T-helper 2 cell treated with Interferon-gamma antibody and Interleukin-4, amounts not matched to agents 5 μg/mL and 100 μg/mL, for 36 hours (primary cell): Measurements from ENCODE around the gene SPAG4.

Experiments
- DNase-seq: peaks from one replicate; pipeline ENCODE4 v3.0.0; 2021; ENCODE audit warnings: low spot score
- H3K27ac Mint-ChIP-seq: one replicate; pipeline ENCODE4 v1.8.0; 2021; ENCODE audit warnings: mild to moderate bottlenecking, mixed read lengths
- H3K27me3 Mint-ChIP-seq: one replicate; pipeline ENCODE4 v1.8.0; 2021; ENCODE audit warnings: low read depth, mixed read lengths
- H3K36me3 Mint-ChIP-seq: one replicate; pipeline ENCODE4 v1.8.0; 2021; ENCODE audit warnings: low read depth, mixed read lengths
- H3K4me1 Mint-ChIP-seq: one replicate; pipeline ENCODE4 v1.8.0; 2021; ENCODE audit warnings: low read depth, mixed read lengths
- H3K4me3 Mint-ChIP-seq: one replicate; pipeline ENCODE4 v1.8.0; 2022; ENCODE audit warnings: mild to moderate bottlenecking, moderate library complexity, mixed read lengths
- H3K9me3 Mint-ChIP-seq: one replicate; pipeline ENCODE4 v1.8.0; 2021; ENCODE audit warnings: mixed read lengths

The SPAG4 gene

DNA sequence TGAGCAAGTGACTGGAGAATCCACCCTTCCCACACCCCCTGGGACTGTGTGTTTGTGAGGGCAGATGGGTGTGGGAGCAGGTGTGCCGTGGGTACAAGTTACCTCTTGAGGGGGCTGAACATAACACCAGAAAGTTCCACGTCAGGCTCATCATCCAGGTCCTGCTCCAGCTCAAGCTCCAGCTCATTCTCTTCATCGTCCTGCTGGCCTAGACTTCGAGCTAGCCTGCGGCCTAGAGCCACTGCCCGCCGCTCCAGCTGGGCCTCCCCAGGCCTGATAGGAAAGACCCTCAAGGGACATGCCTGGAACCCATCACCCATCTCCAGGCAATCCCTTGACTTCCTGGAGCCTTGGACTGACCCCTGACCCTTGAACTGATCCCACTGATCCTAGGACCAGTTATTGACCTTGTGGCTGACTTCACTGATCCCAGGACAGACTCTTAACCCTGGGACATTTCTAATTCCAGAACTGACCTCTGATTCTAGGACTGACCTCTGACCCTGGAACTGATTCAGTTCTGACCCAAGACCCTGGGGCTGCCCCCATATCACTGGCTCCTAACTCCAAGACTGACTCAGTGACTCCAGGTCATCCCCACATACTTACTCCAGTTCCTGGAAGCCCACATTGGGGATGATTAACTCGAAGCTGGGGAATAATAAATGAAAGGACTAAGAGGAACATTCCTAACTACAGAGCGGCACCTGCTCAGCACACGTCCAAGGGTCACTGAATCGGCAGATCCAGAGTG is 11.8 kb upstream of the SPAG4 start:
- Mint-ChIP-seq H3K27me3 (peaks cover 29% of the 10 kb centered on the region), H3K36me3 (no peaks in the 10 kb centered on the region), H3K27ac (no peak overlapping the region), H3K9me3 (no peaks in the 10 kb centered on the region), H3K4me1 (peaks cover 6% of the 10 kb centered on the region), H3K4me3 (no peak overlapping the region)
- no peak for DNase-seq

DNA sequence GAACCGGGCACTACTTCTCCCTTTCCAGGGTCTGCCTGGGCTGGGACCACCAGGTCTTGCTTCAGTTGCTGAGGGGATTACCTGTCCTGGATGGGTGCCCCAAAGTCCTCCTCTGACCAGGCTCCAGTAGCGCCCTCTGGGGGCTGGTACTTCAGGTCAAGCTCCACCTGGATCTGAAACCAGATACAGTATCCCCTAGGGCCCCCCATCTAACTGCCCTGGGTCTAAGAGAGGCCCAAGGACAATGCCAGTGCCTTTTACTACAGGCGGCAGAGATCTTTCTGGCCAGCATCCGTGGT is 11.2 kb upstream of the SPAG4 start:
- Mint-ChIP-seq H3K27ac (no peak overlapping the region), H3K27me3 (peaks cover 25% of the 10 kb centered on the region), H3K4me3 (no peak overlapping the region), H3K9me3 (no peaks in the 10 kb centered on the region), H3K36me3 (no peaks in the 10 kb centered on the region), H3K4me1 (peaks cover 6% of the 10 kb centered on the region)
- no peak for DNase-seq

DNA sequence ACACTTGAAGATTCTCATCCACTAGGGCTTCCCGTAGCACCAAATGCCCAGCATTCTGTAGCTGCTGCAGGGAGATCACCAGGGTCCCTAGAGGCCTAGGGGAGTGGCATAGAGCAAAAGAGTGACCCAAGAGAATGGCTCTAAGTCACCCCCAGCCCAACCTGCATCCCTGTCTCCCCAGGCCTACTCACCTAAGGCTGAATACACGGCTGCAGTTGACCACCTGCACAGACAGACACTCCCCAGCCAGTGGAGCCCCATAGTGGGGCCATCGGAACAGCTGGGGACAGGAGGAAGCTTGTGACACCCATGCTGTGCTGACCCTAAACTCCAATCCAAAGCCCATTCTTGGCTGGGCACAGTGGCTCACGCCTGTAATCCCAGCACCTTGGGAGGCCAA is 9.5 kb upstream of the SPAG4 start:
- no peak overlapping the region for H3K4me3 Mint-ChIP-seq
- H3K4me1 Mint-ChIP-seq: peaks cover 3% of the 10 kb centered on the region
- DNase-seq: no peak
- H3K27me3 Mint-ChIP-seq: peaks cover 13% of the 10 kb centered on the region
- no peaks in the 10 kb centered on the region for H3K9me3 Mint-ChIP-seq
- no peaks in the 10 kb centered on the region for H3K36me3 Mint-ChIP-seq
- H3K27ac Mint-ChIP-seq: no peak overlapping the region

DNA sequence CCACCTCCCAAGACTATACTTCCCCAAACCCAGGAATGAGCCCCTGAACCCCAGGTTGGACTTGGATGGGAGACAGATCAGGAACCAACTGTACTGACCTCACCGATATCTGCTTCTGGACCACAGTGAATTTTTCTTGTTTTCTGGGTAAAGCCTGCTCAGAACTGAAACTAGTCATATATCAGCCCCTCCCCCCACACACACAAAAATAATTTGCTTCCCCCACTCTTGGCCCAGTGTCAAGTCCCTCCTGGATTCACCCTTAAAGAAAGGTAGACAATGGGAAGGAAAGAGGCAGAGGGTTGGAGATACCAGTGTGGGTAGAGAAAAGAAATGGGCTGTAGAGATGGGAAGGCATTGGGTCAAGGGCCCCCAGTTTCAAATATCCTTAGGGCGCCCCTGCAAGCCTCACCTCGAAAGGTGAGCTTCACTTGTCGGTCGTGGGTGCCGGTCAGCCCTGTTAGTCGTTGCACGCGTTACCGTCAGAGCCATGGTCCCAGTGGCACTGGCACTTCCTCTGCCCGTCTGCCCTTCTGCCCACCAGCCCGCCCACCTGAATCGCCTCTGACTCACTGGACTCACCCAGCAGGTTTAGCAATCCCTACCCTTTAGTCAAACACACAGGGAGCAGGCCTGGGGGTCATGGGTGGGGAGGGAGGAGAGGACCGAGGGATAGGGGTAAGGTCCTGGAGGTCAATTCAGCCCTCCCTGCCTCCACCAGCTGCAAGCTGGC is 8.5 kb upstream of the SPAG4 start:
- H3K9me3 Mint-ChIP-seq: no peaks in the 10 kb centered on the region
- no peak overlapping the region for H3K4me3 Mint-ChIP-seq
- no peaks in the 10 kb centered on the region for H3K36me3 Mint-ChIP-seq
- H3K4me1 Mint-ChIP-seq: peaks cover 3% of the 10 kb centered on the region
- H3K27me3 Mint-ChIP-seq: peaks cover 9% of the 10 kb centered on the region
- no peak overlapping the region for H3K27ac Mint-ChIP-seq
- no peak for DNase-seq

GRCh38 chr20:35610833-35611427 is 4.7 kb upstream of the SPAG4 start:
- Mint-ChIP-seq H3K27ac (no peak overlapping the region), H3K4me1 (peaks cover 10% of the 10 kb centered on the region), H3K27me3 (no peaks in the 10 kb centered on the region)

DNA sequence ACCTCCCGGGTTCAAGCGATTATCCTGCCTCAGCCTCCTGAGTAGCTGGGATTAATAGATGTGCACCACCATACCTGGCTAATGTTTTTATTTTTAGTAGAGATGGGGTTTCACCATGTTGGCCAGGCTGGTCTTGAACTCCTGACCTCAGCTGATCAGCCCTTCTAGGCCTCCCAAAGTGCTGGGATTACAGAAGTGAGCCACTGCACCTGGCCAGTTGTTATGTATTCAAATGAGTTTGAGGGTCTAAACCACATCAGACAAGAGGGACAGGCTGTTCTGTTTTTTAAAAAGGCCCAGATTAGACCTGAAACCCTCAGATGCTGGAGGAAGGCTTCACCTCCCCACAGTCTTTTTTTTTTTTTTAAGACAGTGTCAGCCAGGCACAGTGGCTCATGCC is 4.1 kb upstream of the SPAG4 start:
- no peak for DNase-seq
- no peaks in the 10 kb centered on the region for H3K36me3 Mint-ChIP-seq
- H3K9me3 Mint-ChIP-seq: no peaks in the 10 kb centered on the region
- no peak overlapping the region for H3K4me3 Mint-ChIP-seq
- no peak overlapping the region for H3K27ac Mint-ChIP-seq
- H3K27me3 Mint-ChIP-seq: no peaks in the 10 kb centered on the region
- H3K4me1 Mint-ChIP-seq: peaks cover 10% of the 10 kb centered on the region

More at GRCh38 chr20:35610833-35611427, 4.7 kb upstream of the SPAG4 start:
- H3K36me3 Mint-ChIP-seq: no peaks in the 10 kb centered on the region
- no peak for DNase-seq
- H3K9me3 Mint-ChIP-seq: no peaks in the 10 kb centered on the region
- H3K4me3 Mint-ChIP-seq: no peak overlapping the region

DNA sequence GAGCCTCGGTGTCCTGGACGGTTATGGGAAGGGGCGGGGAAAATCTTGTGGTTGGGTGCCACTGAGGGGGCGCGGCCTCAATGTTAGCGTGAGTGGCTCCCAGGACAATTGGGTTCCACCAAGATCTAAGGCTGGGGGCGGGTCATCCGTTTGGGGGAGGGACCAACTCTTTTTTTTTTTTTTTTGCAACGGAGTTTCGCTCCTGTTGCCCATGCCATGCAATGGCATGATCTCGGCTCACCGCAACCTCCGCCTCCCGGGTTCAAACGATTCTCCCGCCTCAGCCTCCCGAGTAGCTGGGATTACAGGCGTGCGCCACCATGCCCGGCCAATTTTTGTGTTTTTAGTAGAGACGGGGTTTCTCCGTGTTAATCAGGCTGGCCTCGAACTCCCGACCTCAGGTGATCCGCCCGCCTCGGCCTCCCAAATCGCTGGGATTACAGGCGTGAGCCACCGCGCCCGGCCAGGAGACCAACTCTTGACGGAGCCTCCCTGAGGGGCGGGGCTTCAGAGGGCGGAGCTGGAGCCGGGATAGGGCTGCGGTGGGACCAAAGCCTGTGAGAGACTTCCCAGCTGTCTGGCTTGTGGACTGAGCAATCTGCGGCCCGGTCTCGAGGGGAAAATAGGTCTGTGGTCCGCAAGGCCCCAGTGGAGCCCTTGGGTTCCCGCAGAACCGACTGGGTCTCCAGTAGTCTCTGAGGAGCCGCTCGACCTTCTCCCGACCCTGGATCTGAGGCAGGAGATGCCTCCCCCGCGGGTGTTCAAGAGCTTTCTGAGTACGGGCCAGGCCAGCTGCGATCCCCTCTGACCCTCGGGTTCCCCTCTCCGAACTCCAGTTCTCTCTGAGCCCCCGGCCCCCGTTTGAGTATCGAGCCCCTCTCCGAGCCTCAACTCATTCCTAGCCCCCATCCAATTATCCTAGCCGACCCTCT is 1.1 kb downstream of the SPAG4 start:
- H3K27ac Mint-ChIP-seq: peak overlapping the region; percentile 91
- no peaks in the 10 kb centered on the region for H3K27me3 Mint-ChIP-seq
- no peaks in the 10 kb centered on the region for H3K9me3 Mint-ChIP-seq
- peak; percentile 61 for DNase-seq
- H3K4me3 Mint-ChIP-seq: peak overlapping the region; percentile 86
- H3K36me3 Mint-ChIP-seq: peaks cover 2% of the 10 kb centered on the region
- H3K4me1 Mint-ChIP-seq: peaks cover 27% of the 10 kb centered on the region

- H3K27me3 Mint-ChIP-seq: no peaks in the 10 kb centered on the region
- H3K4me1 Mint-ChIP-seq: peaks cover 27% of the 10 kb centered on the region
- peak overlapping the region; percentile 86 for H3K4me3 Mint-ChIP-seq
- DNase-seq: peak; percentile 45
- H3K27ac Mint-ChIP-seq: peak overlapping the region; percentile 91
- H3K9me3 Mint-ChIP-seq: no peaks in the 10 kb centered on the region
- H3K36me3 Mint-ChIP-seq: peaks cover 2% of the 10 kb centered on the region
Measured at GRCh38 chr20:35617397-35618262, 2.0 kb downstream of the SPAG4 start.

GRCh38 chr20:35618263-35619131 is 2.9 kb downstream of the SPAG4 start:
- peaks cover 27% of the 10 kb centered on the region for H3K4me1 Mint-ChIP-seq
- peak overlapping the region; percentile 91 for H3K27ac Mint-ChIP-seq
- peak overlapping the region; percentile 86 for H3K4me3 Mint-ChIP-seq
- DNase-seq: peak; percentile 17
- H3K9me3 Mint-ChIP-seq: no peaks in the 10 kb centered on the region
- H3K27me3 Mint-ChIP-seq: no peaks in the 10 kb centered on the region
- peaks cover 2% of the 10 kb centered on the region for H3K36me3 Mint-ChIP-seq

GRCh38 chr20:35619196-35620095 is 3.8 kb downstream of the SPAG4 start:
- Mint-ChIP-seq H3K4me3 (peak overlapping the region; percentile 86), H3K27ac (peak overlapping the region; percentile 83), H3K36me3 (peaks cover 2% of the 10 kb centered on the region), H3K4me1 (peaks cover 25% of the 10 kb centered on the region), H3K9me3 (no peaks in the 10 kb centered on the region), H3K27me3 (no peaks in the 10 kb centered on the region)
- DNase-seq: peak; percentile 88

DNA sequence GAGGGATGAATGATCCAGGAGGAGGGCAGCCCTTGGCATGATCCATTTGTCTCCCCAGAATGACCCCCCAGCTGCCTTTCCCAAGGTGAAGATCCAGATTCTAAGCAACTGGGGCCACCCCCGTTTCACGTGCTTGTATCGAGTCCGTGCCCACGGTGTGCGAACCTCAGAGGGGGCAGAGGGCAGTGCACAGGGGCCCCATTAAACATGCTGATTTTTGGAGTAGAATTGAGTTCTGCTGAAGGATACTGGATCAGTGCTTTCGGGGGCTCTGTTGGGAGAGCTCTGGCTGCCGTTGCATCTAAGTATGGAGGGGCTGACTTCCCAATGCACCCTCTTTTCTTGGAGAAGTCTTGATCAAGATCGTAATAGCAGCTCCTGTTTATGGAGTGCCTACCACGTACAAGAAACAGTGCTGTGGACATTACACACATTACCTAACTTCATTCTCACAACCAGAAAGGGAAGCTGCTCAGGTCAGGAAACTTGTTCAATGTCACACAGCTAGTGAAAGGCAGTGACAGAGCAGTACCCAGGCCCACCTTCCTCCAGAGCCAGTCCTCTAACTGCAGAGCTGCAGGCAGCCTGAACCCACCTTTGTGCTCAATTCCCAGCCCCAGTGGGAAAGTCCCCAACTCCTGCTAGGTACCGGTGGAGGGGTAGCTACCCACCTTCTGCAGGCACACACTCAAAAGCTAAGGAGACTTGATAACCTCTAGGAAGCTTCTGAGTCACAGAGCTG is 5.4 kb downstream of the SPAG4 start:
- peaks cover 21% of the 10 kb centered on the region for H3K4me1 Mint-ChIP-seq
- H3K36me3 Mint-ChIP-seq: peaks cover 11% of the 10 kb centered on the region
- DNase-seq: no peak
- no peak overlapping the region for H3K4me3 Mint-ChIP-seq
- H3K27ac Mint-ChIP-seq: no peak overlapping the region
- no peaks in the 10 kb centered on the region for H3K27me3 Mint-ChIP-seq
- H3K9me3 Mint-ChIP-seq: no peaks in the 10 kb centered on the region
